HFFc6 (cell line): ENCODE measurements around the gene GOLGA3. TPM values are rescaled to one million over a fixed set of nuclear protein-coding genes. Genes with fewer than 3 reads are reported as not detected.

ENCODE experiments used
- DNase-seq: peaks from one replicate; pipeline ENCODE4 v3.0.0-alpha.2; 2018
- H3K27ac Mint-ChIP-seq: 2 replicates; pipeline ENCODE4 v1.8.0; 2020; ENCODE audit warnings: mild to moderate bottlenecking, mixed read lengths
- H3K27me3 Mint-ChIP-seq: 2 replicates; pipeline ENCODE4 v1.8.0; 2021; ENCODE audit warnings: mild to moderate bottlenecking, moderate library complexity, mixed read lengths; ENCODE audit not compliant: insufficient read depth
- H3K36me3 Mint-ChIP-seq: 2 replicates; pipeline ENCODE4 v1.8.0; 2021; ENCODE audit warnings: low read depth, mixed read lengths
- H3K4me1 Mint-ChIP-seq: 2 replicates; pipeline ENCODE4 v1.8.0; 2020; ENCODE audit warnings: low read depth, mixed read lengths
- H3K4me3 Mint-ChIP-seq: 2 replicates; pipeline ENCODE4 v1.8.0; 2020; ENCODE audit warnings: mild to moderate bottlenecking, moderate library complexity, mixed read lengths
- H3K9me3 Mint-ChIP-seq: 2 replicates; pipeline ENCODE4 v1.8.0; 2020; ENCODE audit warnings: mild to moderate bottlenecking, mixed read lengths
- total RNA-seq, 6 experiments: library from RNA; stranded (reverse); fragmentation: NEBNext Ultra II Directional; extraction: Animal tissue kit (Norgen Biotek cat#: 25700); gene quantifications; 2 replicates in 1 of 6; 3 replicates in 5 of 6; pipeline ENCODE4 v1.2.3, GENCODE V29; 2021
- TF ChIP-seq, protein P1 (sequence below): fragments of 200-600 bp; sonication (generic); IDR thresholded peaks from 2 replicates; pipeline ENCODE4 v1.5.0; 2021; ENCODE audit warnings: antibody characterized with exemption, mild to moderate bottlenecking

The GOLGA3 gene
- total RNA-seq, 6 experiments from 2014 or later = 108 to 121 (median 115) TPM

- no peak for DNase-seq
- Mint-ChIP-seq H3K27ac (no peak overlapping the region), H3K4me3 (no peak overlapping the region), H3K4me1 (no peaks in the 10 kb centered on the region), H3K27me3 (peaks cover 9% of the 10 kb centered on the region), H3K9me3 (no peaks in the 10 kb centered on the region), H3K36me3 (peaks cover 56% of the 10 kb centered on the region)
- TF ChIP-seq, protein P1, sequence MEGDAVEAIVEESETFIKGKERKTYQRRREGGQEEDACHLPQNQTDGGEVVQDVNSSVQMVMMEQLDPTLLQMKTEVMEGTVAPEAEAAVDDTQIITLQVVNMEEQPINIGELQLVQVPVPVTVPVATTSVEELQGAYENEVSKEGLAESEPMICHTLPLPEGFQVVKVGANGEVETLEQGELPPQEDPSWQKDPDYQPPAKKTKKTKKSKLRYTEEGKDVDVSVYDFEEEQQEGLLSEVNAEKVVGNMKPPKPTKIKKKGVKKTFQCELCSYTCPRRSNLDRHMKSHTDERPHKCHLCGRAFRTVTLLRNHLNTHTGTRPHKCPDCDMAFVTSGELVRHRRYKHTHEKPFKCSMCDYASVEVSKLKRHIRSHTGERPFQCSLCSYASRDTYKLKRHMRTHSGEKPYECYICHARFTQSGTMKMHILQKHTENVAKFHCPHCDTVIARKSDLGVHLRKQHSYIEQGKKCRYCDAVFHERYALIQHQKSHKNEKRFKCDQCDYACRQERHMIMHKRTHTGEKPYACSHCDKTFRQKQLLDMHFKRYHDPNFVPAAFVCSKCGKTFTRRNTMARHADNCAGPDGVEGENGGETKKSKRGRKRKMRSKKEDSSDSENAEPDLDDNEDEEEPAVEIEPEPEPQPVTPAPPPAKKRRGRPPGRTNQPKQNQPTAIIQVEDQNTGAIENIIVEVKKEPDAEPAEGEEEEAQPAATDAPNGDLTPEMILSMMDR = no peak
These were observed 24.8 kb downstream of the GOLGA3 start for GRCh38 chr12:132803888-132804287.

GRCh38 chr12:132803125-132803524 lies 25.5 kb downstream of the GOLGA3 start:
- Mint-ChIP-seq H3K4me1 (no peaks in the 10 kb centered on the region), H3K9me3 (no peaks in the 10 kb centered on the region), H3K36me3 (peaks cover 49% of the 10 kb centered on the region), H3K27me3 (peaks cover 6% of the 10 kb centered on the region), H3K27ac (no peak overlapping the region; the same call in 1 of the 2 replicates), H3K4me3 (no peak overlapping the region)
- TF ChIP-seq, protein P1 = no peak
- DNase-seq = no peak

DNA sequence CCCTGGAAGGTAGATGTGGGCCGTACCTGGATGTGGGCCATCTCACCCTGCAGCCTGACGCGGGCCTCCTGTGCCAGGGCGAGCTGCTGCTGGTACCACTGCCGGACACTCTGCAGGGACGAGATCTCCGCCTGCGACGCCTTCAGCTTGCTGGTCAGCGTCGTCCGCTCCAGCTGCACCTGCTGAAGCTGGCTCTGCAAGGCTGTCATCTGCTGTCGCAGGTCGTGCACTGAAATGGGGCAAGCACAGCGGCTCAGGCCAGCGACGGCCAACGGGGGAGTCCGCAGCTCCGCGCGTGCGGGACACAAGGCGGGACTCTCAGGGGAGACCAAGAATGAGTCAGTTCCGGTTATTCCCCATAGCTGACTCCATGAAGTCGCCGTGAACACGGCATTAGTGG lies 26.9 kb downstream of the GOLGA3 start:
- DNase-seq = no peak
- Mint-ChIP-seq H3K4me1 (no peaks in the 10 kb centered on the region), H3K27me3 (peaks cover 6% of the 10 kb centered on the region), H3K27ac (no peak overlapping the region), H3K4me3 (no peak overlapping the region), H3K9me3 (no peaks in the 10 kb centered on the region), H3K36me3 (peaks cover 45% of the 10 kb centered on the region)
- TF ChIP-seq, protein P1 = no peak

- Mint-ChIP-seq H3K36me3 (peaks cover 35% of the 10 kb centered on the region), H3K4me3 (no peak overlapping the region)
- TF ChIP-seq, protein P1 = no peak
These were observed 29.8 kb downstream of the GOLGA3 start for GRCh38 chr12:132798836-132799235.

GRCh38 chr12:132797820-132798570 lies 30.7 kb downstream of the GOLGA3 start:
- DNase-seq = no peak
- H3K9me3 Mint-ChIP-seq = no peaks in the 10 kb centered on the region
- TF ChIP-seq, protein P1 = no peak
- H3K4me1 Mint-ChIP-seq = no peaks in the 10 kb centered on the region
- H3K27me3 Mint-ChIP-seq = peaks cover 6% of the 10 kb centered on the region
- H3K36me3 Mint-ChIP-seq = peaks cover 27% of the 10 kb centered on the region
- no peak overlapping the region for H3K4me3 Mint-ChIP-seq
- no peak overlapping the region for H3K27ac Mint-ChIP-seq

More at GRCh38 chr12:132798836-132799235, 29.8 kb downstream of the GOLGA3 start:
- no peak overlapping the region for H3K27ac Mint-ChIP-seq
- H3K4me1 Mint-ChIP-seq = no peaks in the 10 kb centered on the region
- peaks cover 6% of the 10 kb centered on the region for H3K27me3 Mint-ChIP-seq
- H3K9me3 Mint-ChIP-seq = no peaks in the 10 kb centered on the region
- no peak for DNase-seq
